Mesothelial cell of epicardium (in vitro differentiated cells): ENCODE measurements around the gene PNMA1. TPM values are rescaled to one million over a fixed set of nuclear protein-coding genes. Genes with fewer than 3 reads are reported as not detected.
A peak's percentile ranks its signal among the peaks of the same experiment; 100 is the strongest.

Experiments
- DNase-seq, 2 experiments: peaks; one replicate each; pipeline ENCODE4 v3.0.0; 2021; ENCODE audit warnings: low spot score in 2 of 2; ENCODE audit not compliant: unreplicated experiment in 2 of 2
- H3K27ac Mint-ChIP-seq: 2 replicates; pipeline ENCODE4 v1.8.0; 2021; ENCODE audit warnings: mixed read lengths
- H3K27me3 Mint-ChIP-seq: 2 replicates; pipeline ENCODE4 v1.8.0; 2021; ENCODE audit warnings: low read depth, mixed read lengths
- H3K36me3 Mint-ChIP-seq: 2 replicates; pipeline ENCODE4 v1.8.0; 2021; ENCODE audit warnings: mixed read lengths
- H3K4me1 Mint-ChIP-seq: 2 replicates; pipeline ENCODE4 v1.8.0; 2021; ENCODE audit warnings: mixed read lengths
- H3K4me3 Mint-ChIP-seq: 2 replicates; pipeline ENCODE4 v1.8.0; 2021; ENCODE audit warnings: mild to moderate bottlenecking, moderate library complexity, mixed read lengths
- H3K9me3 Mint-ChIP-seq: 2 replicates; pipeline ENCODE4 v1.8.0; 2021; ENCODE audit warnings: mixed read lengths
- total RNA-seq: library from RNA; stranded (reverse); gene quantifications from 3 replicates; pipeline ENCODE4 v1.2.1, GENCODE V29; 2021
- TF ChIP-seq, protein P1 (sequence below): fragments of 200-600 bp; sonication (generic); IDR thresholded peaks from one replicate; pipeline ENCODE4 v1.5.0; 2021; ENCODE audit warnings: antibody characterized with exemption; ENCODE audit not compliant: unreplicated experiment

PNMA1 gene
- total RNA-seq, 1 donor from 2014 or later, result 46.4 TPM

- peaks cover 71% of the 10 kb centered on the region for H3K4me1 Mint-ChIP-seq
- no peaks in the 10 kb centered on the region for H3K9me3 Mint-ChIP-seq
- no peak for DNase-seq
- no peaks in the 10 kb centered on the region for H3K36me3 Mint-ChIP-seq
- H3K27me3 Mint-ChIP-seq, result no peaks in the 10 kb centered on the region
- peak overlapping the region; percentile 43 for H3K4me3 Mint-ChIP-seq
- H3K27ac Mint-ChIP-seq, result peak overlapping the region; percentile 91
- TF ChIP-seq, protein P1, sequence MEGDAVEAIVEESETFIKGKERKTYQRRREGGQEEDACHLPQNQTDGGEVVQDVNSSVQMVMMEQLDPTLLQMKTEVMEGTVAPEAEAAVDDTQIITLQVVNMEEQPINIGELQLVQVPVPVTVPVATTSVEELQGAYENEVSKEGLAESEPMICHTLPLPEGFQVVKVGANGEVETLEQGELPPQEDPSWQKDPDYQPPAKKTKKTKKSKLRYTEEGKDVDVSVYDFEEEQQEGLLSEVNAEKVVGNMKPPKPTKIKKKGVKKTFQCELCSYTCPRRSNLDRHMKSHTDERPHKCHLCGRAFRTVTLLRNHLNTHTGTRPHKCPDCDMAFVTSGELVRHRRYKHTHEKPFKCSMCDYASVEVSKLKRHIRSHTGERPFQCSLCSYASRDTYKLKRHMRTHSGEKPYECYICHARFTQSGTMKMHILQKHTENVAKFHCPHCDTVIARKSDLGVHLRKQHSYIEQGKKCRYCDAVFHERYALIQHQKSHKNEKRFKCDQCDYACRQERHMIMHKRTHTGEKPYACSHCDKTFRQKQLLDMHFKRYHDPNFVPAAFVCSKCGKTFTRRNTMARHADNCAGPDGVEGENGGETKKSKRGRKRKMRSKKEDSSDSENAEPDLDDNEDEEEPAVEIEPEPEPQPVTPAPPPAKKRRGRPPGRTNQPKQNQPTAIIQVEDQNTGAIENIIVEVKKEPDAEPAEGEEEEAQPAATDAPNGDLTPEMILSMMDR, result no peak
Measured at GRCh38 chr14:73742520-73743238, 28.5 kb upstream of the PNMA1 start.

- H3K36me3 Mint-ChIP-seq, result peaks cover 2% of the 10 kb centered on the region
- TF ChIP-seq, protein P1, result no peak
- H3K4me1 Mint-ChIP-seq, result peaks cover 68% of the 10 kb centered on the region
- H3K9me3 Mint-ChIP-seq, result no peaks in the 10 kb centered on the region
- H3K4me3 Mint-ChIP-seq, result peak overlapping the region; percentile 43
- no peaks in the 10 kb centered on the region for H3K27me3 Mint-ChIP-seq
- DNase-seq, result no peak
- H3K27ac Mint-ChIP-seq, result peak overlapping the region; percentile 91
Measured at GRCh38 chr14:73741876-73742519, 27.8 kb upstream of the PNMA1 start.

DNA sequence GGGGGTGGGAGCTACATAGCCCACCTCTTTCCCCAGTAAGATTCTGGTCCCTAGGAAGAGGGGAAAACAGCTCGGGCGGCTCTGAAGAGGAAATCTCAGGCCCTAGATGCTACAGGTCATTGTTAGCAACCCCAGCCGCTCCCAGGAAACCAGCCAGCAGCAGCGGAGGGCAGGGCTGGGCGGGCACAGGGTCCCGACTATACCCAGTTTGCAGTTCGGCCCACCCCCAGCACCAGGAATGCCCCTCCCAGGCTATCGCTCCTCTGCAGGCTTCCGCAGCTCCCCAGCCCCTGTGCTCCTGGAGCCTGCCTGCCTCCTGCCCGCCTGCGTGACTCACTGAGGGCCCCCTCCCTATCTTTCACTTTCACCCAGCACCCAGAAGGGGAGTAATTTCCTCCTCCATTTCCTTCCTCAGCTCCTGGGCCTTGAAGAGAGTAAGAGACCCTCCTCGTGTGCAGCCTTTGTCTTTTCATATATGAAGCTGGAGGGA lies 27.2 kb upstream of the PNMA1 start:
- H3K4me1 Mint-ChIP-seq, result peaks cover 62% of the 10 kb centered on the region
- peaks cover 8% of the 10 kb centered on the region for H3K36me3 Mint-ChIP-seq
- TF ChIP-seq, protein P1, result no peak
- peak in 1 of 2 experiments; percentile 64 for DNase-seq
- H3K4me3 Mint-ChIP-seq, result peak overlapping the region; percentile 43
- H3K9me3 Mint-ChIP-seq, result no peaks in the 10 kb centered on the region
- no peaks in the 10 kb centered on the region for H3K27me3 Mint-ChIP-seq
- H3K27ac Mint-ChIP-seq, result peak overlapping the region; percentile 91

DNA sequence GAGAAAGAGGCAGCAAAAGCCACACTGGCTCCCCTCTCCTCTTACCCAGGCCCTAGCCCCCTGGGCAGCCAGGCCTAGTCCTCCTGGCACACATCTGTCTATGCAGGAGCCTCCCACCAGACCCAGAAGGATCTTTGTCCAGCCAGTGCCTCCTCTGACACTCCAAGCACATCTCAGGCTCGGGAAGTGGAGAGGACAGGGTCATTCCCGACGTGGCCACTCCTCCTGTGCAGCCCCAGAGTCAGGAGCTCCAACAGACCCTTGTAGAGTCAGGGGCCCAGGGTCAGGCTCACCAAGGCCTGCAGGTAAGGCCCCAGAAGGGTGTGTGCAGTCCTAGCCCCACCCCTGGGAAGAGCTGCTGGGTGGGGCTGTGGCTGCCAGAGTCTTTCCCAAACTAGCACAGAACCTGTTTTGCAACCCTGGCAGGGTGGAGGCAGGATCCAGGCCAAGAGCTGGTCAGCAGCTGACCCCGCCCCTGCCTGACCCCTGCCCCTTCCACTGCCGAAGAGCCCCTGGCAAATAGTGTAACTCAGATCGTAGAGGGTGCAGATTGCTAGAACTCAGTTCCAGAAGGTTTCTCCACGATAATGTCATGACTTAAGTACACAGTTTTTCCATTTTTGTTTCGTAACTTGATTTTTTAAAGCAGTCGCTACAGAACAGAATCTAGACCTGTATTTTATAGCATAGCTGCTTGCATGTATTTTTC lies 26.6 kb upstream of the PNMA1 start:
- no peak for DNase-seq
- TF ChIP-seq, protein P1, result no peak
- H3K27ac Mint-ChIP-seq, result peak overlapping the region; percentile 91
- no peaks in the 10 kb centered on the region for H3K27me3 Mint-ChIP-seq
- H3K4me3 Mint-ChIP-seq, result peak overlapping the region; percentile 43
- H3K36me3 Mint-ChIP-seq, result peaks cover 8% of the 10 kb centered on the region
- peaks cover 55% of the 10 kb centered on the region for H3K4me1 Mint-ChIP-seq
- no peaks in the 10 kb centered on the region for H3K9me3 Mint-ChIP-seq

GRCh38 chr14:73739899-73740617 lies 25.9 kb upstream of the PNMA1 start:
- TF ChIP-seq, protein P1, result no peak
- no peak overlapping the region for H3K4me3 Mint-ChIP-seq
- DNase-seq, result no peak
- no peaks in the 10 kb centered on the region for H3K27me3 Mint-ChIP-seq
- H3K9me3 Mint-ChIP-seq, result no peaks in the 10 kb centered on the region
- peaks cover 12% of the 10 kb centered on the region for H3K36me3 Mint-ChIP-seq
- H3K27ac Mint-ChIP-seq, result peak overlapping the region; percentile 91
- H3K4me1 Mint-ChIP-seq, result peaks cover 49% of the 10 kb centered on the region
